ENCODE measurements around the gene CFH. TPM values are rescaled to one million over a fixed set of nuclear protein-coding genes. Genes with fewer than 3 reads are reported as not detected.

CFH gene
- total RNA-seq, 2 donors from 2014 or later = not detected

DNA sequence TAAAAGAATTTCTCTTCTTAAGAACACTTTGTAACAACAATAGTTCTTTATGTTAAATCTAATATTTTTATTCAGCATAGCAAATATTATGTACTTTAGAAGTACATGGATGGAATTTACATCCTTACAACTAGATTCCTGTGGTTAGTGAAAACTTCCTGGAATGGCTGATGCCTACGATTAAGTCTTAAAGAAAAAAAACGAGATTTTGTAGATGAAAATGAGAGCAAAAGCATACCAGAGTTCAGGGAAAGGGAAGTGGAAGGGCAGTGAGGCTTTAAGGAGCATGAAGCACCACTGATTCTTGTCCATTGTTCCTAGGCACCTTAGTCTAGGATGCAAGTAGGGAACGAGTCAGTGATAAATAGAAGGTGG lies 26.7 kb downstream of the CFH start:
- TF ChIP-seq, protein P1, sequence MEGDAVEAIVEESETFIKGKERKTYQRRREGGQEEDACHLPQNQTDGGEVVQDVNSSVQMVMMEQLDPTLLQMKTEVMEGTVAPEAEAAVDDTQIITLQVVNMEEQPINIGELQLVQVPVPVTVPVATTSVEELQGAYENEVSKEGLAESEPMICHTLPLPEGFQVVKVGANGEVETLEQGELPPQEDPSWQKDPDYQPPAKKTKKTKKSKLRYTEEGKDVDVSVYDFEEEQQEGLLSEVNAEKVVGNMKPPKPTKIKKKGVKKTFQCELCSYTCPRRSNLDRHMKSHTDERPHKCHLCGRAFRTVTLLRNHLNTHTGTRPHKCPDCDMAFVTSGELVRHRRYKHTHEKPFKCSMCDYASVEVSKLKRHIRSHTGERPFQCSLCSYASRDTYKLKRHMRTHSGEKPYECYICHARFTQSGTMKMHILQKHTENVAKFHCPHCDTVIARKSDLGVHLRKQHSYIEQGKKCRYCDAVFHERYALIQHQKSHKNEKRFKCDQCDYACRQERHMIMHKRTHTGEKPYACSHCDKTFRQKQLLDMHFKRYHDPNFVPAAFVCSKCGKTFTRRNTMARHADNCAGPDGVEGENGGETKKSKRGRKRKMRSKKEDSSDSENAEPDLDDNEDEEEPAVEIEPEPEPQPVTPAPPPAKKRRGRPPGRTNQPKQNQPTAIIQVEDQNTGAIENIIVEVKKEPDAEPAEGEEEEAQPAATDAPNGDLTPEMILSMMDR (conservative IDR thresholded peaks at IDR 0.05) = no peak
- H3K4me1 Mint-ChIP-seq = no peaks in the 10 kb centered on the region
- 81 to 88% methylated on average over 2 to 3 of the region's 3 CpGs for WGBS, 2 experiments (ENCODE audit: insufficient coverage in 1 of 2, insufficient read length in 1 of 2)

DNA sequence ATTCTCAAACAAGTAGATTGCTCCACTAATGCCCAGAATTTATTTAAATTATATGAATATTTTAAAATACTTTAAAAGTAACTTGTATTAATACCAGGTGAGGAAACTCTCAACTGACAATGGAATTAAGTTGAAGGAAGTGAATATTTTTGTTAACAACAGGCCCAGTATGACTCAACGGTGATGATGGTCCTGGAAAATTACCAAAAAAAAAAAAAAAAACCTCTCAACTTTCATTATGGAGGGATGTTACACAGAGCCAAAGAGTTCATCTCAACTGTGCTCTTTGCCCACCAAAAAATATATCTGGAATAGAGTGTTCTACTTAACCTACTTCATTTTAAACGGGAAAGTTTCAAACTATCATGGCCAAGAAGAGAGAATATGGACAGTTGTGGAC lies 28.3 kb downstream of the CFH start:
- Histone ChIP-seq H3K4me3 (ENCODE audit: low read length) (no peak overlapping the region), H3K9me3 (ENCODE audit: control insufficient read depth, low read length) (no peaks in the 10 kb centered on the region), H3K9ac (ENCODE audit: extremely low read depth, low read length, poor library complexity, severe bottlenecking) (no peak overlapping the region), H3K27me3 (ENCODE audit: control insufficient read depth, insufficient read depth, low read length, poor library complexity, severe bottlenecking) (no peaks in the 10 kb centered on the region), H3K4me1 (ENCODE audit: control insufficient read depth, insufficient read depth, low read length) (no peaks in the 10 kb centered on the region), H3K27ac (ENCODE audit: low read depth, low read length) (no peak overlapping the region), H3K36me3 (ENCODE audit: control insufficient read depth, insufficient read depth, low read length) (no peaks in the 10 kb centered on the region)
- Mint-ChIP-seq H3K27me3 (ENCODE audit: insufficient read depth) (no peaks in the 10 kb centered on the region), H3K27ac (no peak overlapping the region), H3K36me3 (ENCODE audit: low read depth) (no peaks in the 10 kb centered on the region), H3K4me3 (no peak overlapping the region), H3K4me1 (no peaks in the 10 kb centered on the region), H3K9me3 (no peaks in the 10 kb centered on the region)
- TF ChIP-seq, protein P1 (conservative IDR thresholded peaks at IDR 0.05) = no peak
- 77 to 100% methylated on average over 1 to 2 of the region's 2 CpGs for WGBS, 2 experiments (ENCODE audit: insufficient coverage in 1 of 2, insufficient read length in 1 of 2)
- no peak for DNase-seq

More for the DNA sequence above, 26.7 kb downstream of the CFH start:
- H3K27ac ChIP-seq (ENCODE audit: low read depth, low read length) = no peak overlapping the region
- Mint-ChIP-seq H3K36me3 (ENCODE audit: low read depth) (no peaks in the 10 kb centered on the region), H3K27ac (no peak overlapping the region), H3K9me3 (no peaks in the 10 kb centered on the region), H3K4me3 (no peak overlapping the region), H3K27me3 (ENCODE audit: insufficient read depth) (no peaks in the 10 kb centered on the region)
- H3K9ac ChIP-seq (ENCODE audit: extremely low read depth, low read length, poor library complexity, severe bottlenecking) = no peak overlapping the region
- H3K4me3 ChIP-seq (ENCODE audit: low read length) = no peak overlapping the region
- H3K27me3 ChIP-seq (ENCODE audit: control insufficient read depth, insufficient read depth, low read length, poor library complexity, severe bottlenecking) = no peaks in the 10 kb centered on the region
- no peaks in the 10 kb centered on the region for H3K9me3 ChIP-seq (ENCODE audit: control insufficient read depth, low read length)
- no peak for DNase-seq
- H3K4me1 ChIP-seq (ENCODE audit: control insufficient read depth, insufficient read depth, low read length) = no peaks in the 10 kb centered on the region
- H3K36me3 ChIP-seq (ENCODE audit: control insufficient read depth, insufficient read depth, low read length) = no peaks in the 10 kb centered on the region

DNA sequence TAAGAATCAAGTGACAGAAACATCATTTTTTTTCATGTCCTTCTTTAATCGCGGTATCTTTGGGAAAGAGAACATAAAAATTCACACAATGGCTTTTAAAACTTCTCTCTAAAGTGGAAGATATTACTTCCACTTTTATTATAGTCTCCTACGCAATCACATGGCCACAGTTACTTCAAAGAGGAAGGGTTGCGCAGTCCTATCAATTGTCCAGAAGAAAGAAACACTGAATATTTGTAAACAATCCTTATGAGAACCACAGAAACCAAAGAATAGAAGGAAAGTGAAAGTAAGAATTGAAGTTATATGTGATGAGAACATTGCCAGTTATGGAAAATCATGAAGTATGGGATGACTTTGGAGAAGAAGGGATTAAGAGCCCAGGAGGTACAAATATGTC lies 32.6 kb downstream of the CFH start:
- TF ChIP-seq, protein P1 (conservative IDR thresholded peaks at IDR 0.05) = no peak
- H3K27ac Mint-ChIP-seq = no peak overlapping the region
- H3K4me3 Mint-ChIP-seq = no peak overlapping the region
- H3K4me3 ChIP-seq (ENCODE audit: low read length) = no peak overlapping the region
- H3K27me3 ChIP-seq (ENCODE audit: control insufficient read depth, insufficient read depth, low read length, poor library complexity, severe bottlenecking) = no peaks in the 10 kb centered on the region
- no peaks in the 10 kb centered on the region for H3K4me1 Mint-ChIP-seq
- no peaks in the 10 kb centered on the region for H3K9me3 Mint-ChIP-seq
- no peaks in the 10 kb centered on the region for H3K36me3 Mint-ChIP-seq (ENCODE audit: low read depth)
- no peaks in the 10 kb centered on the region for H3K36me3 ChIP-seq (ENCODE audit: control insufficient read depth, insufficient read depth, low read length)
- 96 to 100% methylated on average over 1 to 4 of the region's 4 CpGs for WGBS, 2 experiments (ENCODE audit: insufficient coverage in 1 of 2, insufficient read length in 1 of 2)
- H3K27ac ChIP-seq (ENCODE audit: low read depth, low read length) = no peak overlapping the region
- H3K9ac ChIP-seq (ENCODE audit: extremely low read depth, low read length, poor library complexity, severe bottlenecking) = no peak overlapping the region
- DNase-seq = no peak
- no peaks in the 10 kb centered on the region for H3K27me3 Mint-ChIP-seq (ENCODE audit: insufficient read depth)
- H3K4me1 ChIP-seq (ENCODE audit: control insufficient read depth, insufficient read depth, low read length) = no peaks in the 10 kb centered on the region
- H3K9me3 ChIP-seq (ENCODE audit: control insufficient read depth, low read length) = no peaks in the 10 kb centered on the region

Measured in endodermal cell (in vitro differentiated cells).